MM.1S (cell line): ENCODE measurements around the gene SCN1A.

Source experiments
- DNase-seq: peaks from one replicate; pipeline ENCODE4 v3.0.0-alpha.2; 2015
- H2AFZ ChIP-seq: fragments of 300-600 bp; sonication (generic); 2 replicates; pipeline ENCODE4 v1.6.0; 2016; ENCODE audit warnings: antibody characterized with exemption, low read length
- H3F3A ChIP-seq: fragments of 300-600 bp; sonication (generic); 2 replicates; pipeline ENCODE4 v1.6.1; 2016; ENCODE audit warnings: mild to moderate bottlenecking, antibody characterized with exemption, low read length, moderate library complexity, mixed read lengths; ENCODE audit not compliant: insufficient read depth
- H3K27ac ChIP-seq: fragments of 300-600 bp; sonication (generic); 2 replicates; pipeline ENCODE4 v1.5.1; 2016; ENCODE audit warnings: mild to moderate bottlenecking, low read length
- H3K27me3 ChIP-seq: fragments of 300-600 bp; sonication (generic); replicated peaks from 2 replicates; pipeline ENCODE4 v1.6.0; 2016; ENCODE audit warnings: low read length; ENCODE audit not compliant: insufficient read depth
- H3K36me3 ChIP-seq: fragments of 300-600 bp; sonication (generic); replicated peaks from 2 replicates; pipeline ENCODE4 v1.6.1; 2016; ENCODE audit warnings: mild to moderate bottlenecking, low read length, mixed read lengths; ENCODE audit not compliant: insufficient read depth
- H3K4me1 ChIP-seq: fragments of 300-600 bp; sonication (generic); 2 replicates; pipeline ENCODE4 v1.6.1; 2016; ENCODE audit warnings: low read length, mixed read lengths
- H3K4me2 ChIP-seq: fragments of 300-600 bp; sonication (generic); 2 replicates; pipeline ENCODE4 v1.6.0; 2016; ENCODE audit warnings: low read depth, low read length
- H3K4me3 ChIP-seq: fragments of 300-600 bp; sonication (generic); 2 replicates; pipeline ENCODE4 v1.5.1; 2016; ENCODE audit warnings: low read length, mixed read lengths
- H3K79me2 ChIP-seq: fragments of 300-600 bp; sonication (generic); 2 replicates; pipeline ENCODE4 v1.6.1; 2016; ENCODE audit warnings: mixed run types, low read length, mixed read lengths
- H3K9ac ChIP-seq: fragments of 300-600 bp; sonication (generic); 2 replicates; pipeline ENCODE4 v1.6.1; 2016; ENCODE audit warnings: low read length, mixed read lengths
- H3K9me2 ChIP-seq: fragments of 300-600 bp; sonication (generic); replicated peaks from 2 replicates; pipeline ENCODE4 v1.6.1; 2016; ENCODE audit warnings: mild to moderate bottlenecking, low read length, mixed read lengths; ENCODE audit not compliant: insufficient read depth
- H3K9me3 ChIP-seq: fragments of 300-600 bp; sonication (generic); replicated peaks from 2 replicates; pipeline ENCODE4 v1.6.1; 2016; ENCODE audit warnings: mild to moderate bottlenecking, low read length, mixed read lengths; ENCODE audit not compliant: insufficient read depth
- H4K20me1 ChIP-seq: fragments of 300-600 bp; sonication (generic); 2 replicates; pipeline ENCODE4 v1.6.1; 2016; ENCODE audit warnings: mild to moderate bottlenecking, low read length, moderate library complexity, mixed read lengths; ENCODE audit not compliant: insufficient read depth
- EZH2 ChIP-seq: fragments of 300-600 bp; sonication (generic); optimal IDR thresholded peaks from 2 replicates; pipeline ENCODE3; 2017; ENCODE audit warnings: low read depth, mild to moderate bottlenecking, antibody characterized with exemption, low read length, mixed read lengths
- EZH2phosphoT487 ChIP-seq: fragments of 300-600 bp; sonication (generic); IDR thresholded peaks from 2 replicates; pipeline ENCODE4 v1.6.1; 2018; ENCODE audit warnings: antibody characterized with exemption, low read length
- TF ChIP-seq, protein P1 (sequence below): fragments of 300-600 bp; sonication (generic); IDR thresholded peaks from 2 replicates; pipeline ENCODE4 v1.5.1; 2016; ENCODE audit warnings: antibody characterized with exemption, low read length, mixed read lengths

Gene SCN1A

DNA sequence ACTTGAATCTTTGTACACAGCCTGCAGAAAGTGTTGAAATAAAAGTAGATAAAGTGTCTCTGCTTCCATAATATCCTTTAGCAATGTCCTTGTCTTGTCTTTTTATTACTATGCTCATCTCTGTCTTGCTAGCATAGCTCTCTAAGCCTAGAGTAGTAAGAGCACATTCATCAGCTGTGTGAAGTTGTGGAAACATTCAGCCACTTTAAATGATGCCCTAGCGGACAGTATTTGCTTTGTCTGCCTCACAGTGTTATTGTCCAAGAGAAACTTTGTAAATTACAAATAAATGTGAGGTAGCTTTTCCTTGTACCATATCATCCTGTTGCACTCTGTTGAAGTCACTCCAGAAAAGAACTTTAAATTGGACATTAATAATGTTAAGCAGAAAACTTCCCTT, 113.9 kb downstream of the SCN1A start:
- H3K4me3 ChIP-seq = no peak overlapping the region
- H3K79me2 ChIP-seq = no peaks in the 10 kb centered on the region
- H3K27me3 ChIP-seq = no peaks in the 10 kb centered on the region
- H3K27ac ChIP-seq = no peak overlapping the region
- no peak overlapping the region for H3K4me2 ChIP-seq
- H3F3A ChIP-seq = no peaks in the 10 kb centered on the region
- DNase-seq = no peak
- no peak overlapping the region for H2AFZ ChIP-seq
- TF ChIP-seq EZH2 = no peak
- no peaks in the 10 kb centered on the region for H4K20me1 ChIP-seq
- H3K9me3 ChIP-seq = no peaks in the 10 kb centered on the region
- no peaks in the 10 kb centered on the region for H3K36me3 ChIP-seq
- no peak overlapping the region for H3K9ac ChIP-seq
- H3K9me2 ChIP-seq = no peaks in the 10 kb centered on the region
- H3K4me1 ChIP-seq = no peaks in the 10 kb centered on the region

DNA sequence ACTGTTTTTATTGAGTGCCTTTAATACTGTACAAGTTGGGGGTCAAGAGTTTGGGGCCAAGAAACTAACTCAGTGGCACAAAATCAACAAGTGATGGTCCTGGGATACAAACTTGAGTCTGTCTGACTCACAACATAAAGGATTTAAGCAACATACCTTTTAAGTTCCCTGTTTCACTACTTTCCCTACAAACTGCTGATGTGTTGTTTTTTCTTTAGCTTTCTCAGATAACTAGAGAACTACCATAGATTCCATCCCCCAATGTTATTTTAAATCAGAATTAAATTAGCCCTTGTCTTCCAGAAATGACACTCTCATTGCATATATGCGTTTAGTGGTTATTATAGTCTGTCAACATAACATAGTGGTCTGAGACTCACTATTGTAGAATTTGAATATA, 116.2 kb downstream of the SCN1A start:
- no peak overlapping the region for H3K4me2 ChIP-seq
- no peaks in the 10 kb centered on the region for H3K9me3 ChIP-seq
- no peak overlapping the region for H3K27ac ChIP-seq
- no peaks in the 10 kb centered on the region for H3F3A ChIP-seq
- no peaks in the 10 kb centered on the region for H3K4me1 ChIP-seq
- no peaks in the 10 kb centered on the region for H3K79me2 ChIP-seq
- H4K20me1 ChIP-seq = no peaks in the 10 kb centered on the region
- no peaks in the 10 kb centered on the region for H3K36me3 ChIP-seq
- TF ChIP-seq EZH2 (no peak), EZH2phosphoT487 (no peak)
- TF ChIP-seq, protein P1, sequence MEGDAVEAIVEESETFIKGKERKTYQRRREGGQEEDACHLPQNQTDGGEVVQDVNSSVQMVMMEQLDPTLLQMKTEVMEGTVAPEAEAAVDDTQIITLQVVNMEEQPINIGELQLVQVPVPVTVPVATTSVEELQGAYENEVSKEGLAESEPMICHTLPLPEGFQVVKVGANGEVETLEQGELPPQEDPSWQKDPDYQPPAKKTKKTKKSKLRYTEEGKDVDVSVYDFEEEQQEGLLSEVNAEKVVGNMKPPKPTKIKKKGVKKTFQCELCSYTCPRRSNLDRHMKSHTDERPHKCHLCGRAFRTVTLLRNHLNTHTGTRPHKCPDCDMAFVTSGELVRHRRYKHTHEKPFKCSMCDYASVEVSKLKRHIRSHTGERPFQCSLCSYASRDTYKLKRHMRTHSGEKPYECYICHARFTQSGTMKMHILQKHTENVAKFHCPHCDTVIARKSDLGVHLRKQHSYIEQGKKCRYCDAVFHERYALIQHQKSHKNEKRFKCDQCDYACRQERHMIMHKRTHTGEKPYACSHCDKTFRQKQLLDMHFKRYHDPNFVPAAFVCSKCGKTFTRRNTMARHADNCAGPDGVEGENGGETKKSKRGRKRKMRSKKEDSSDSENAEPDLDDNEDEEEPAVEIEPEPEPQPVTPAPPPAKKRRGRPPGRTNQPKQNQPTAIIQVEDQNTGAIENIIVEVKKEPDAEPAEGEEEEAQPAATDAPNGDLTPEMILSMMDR = no peak
- no peak overlapping the region for H2AFZ ChIP-seq
- no peaks in the 10 kb centered on the region for H3K27me3 ChIP-seq
- H3K9me2 ChIP-seq = no peaks in the 10 kb centered on the region
- DNase-seq = no peak
- H3K4me3 ChIP-seq = no peak overlapping the region
- H3K9ac ChIP-seq = no peak overlapping the region

DNA sequence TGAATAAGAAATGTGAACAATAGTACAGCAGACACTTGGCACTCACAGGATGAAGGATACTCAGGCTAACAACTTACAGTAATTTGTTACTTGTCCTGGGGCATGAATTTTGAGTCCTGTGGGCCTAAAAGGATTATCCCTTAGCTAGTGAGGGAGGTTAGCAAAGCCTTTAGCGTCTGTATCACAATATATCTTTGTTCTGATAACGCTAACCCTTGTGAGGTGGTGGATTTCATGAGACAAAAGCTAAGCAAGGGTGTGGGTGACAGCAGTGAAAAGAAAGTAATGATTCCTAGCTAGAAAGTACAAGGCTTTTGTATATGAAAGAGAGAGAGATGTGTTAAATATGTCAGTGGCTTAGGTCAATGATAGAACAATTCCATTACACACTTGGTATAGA, 127.4 kb downstream of the SCN1A start:
- H3K4me2 ChIP-seq = no peak overlapping the region
- no peaks in the 10 kb centered on the region for H3K36me3 ChIP-seq
- DNase-seq = no peak

DNA sequence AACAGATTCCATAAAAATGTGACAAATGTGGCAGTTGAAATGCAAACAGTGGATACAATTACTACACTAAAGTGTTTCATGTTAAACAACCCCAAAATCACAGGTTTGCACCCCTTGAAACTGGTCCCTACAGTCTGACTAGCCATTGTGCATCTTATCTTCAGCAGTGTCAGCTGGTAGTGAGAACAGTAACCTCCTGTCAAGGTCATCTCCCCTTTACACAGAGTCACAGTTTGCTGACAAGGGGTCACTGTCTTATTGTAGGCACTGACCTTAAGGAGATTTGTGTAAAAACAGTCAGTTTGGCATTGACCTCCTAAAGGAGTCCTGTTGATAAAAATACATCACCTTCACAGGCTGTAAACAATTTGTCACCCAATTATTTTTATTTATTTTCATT, 137.0 kb downstream of the SCN1A start:
- no peak for TF ChIP-seq EZH2phosphoT487

More for the DNA sequence above, 127.4 kb downstream of the SCN1A start:
- TF ChIP-seq EZH2 (no peak), EZH2phosphoT487 (no peak)
- TF ChIP-seq, protein P1 = no peak
- no peaks in the 10 kb centered on the region for H3K9me3 ChIP-seq
- no peaks in the 10 kb centered on the region for H3K79me2 ChIP-seq
- H3K27me3 ChIP-seq = no peaks in the 10 kb centered on the region
- no peaks in the 10 kb centered on the region for H4K20me1 ChIP-seq
- no peak overlapping the region for H3K27ac ChIP-seq
- H2AFZ ChIP-seq = no peak overlapping the region
- no peak overlapping the region for H3K4me3 ChIP-seq
- H3K9me2 ChIP-seq = no peaks in the 10 kb centered on the region
- no peaks in the 10 kb centered on the region for H3K4me1 ChIP-seq
- H3F3A ChIP-seq = no peaks in the 10 kb centered on the region
- H3K9ac ChIP-seq = no peak overlapping the region

More for the DNA sequence above, 137.0 kb downstream of the SCN1A start:
- Histone ChIP-seq H3K9me2 (no peaks in the 10 kb centered on the region), H3K9ac (no peak overlapping the region), H4K20me1 (no peaks in the 10 kb centered on the region), H3K27me3 (no peaks in the 10 kb centered on the region), H2AFZ (no peak overlapping the region), H3K4me2 (no peak overlapping the region), H3K9me3 (no peaks in the 10 kb centered on the region), H3K27ac (no peak overlapping the region), H3K4me3 (no peak overlapping the region), H3K79me2 (no peaks in the 10 kb centered on the region), H3F3A (no peaks in the 10 kb centered on the region), H3K36me3 (no peaks in the 10 kb centered on the region), H3K4me1 (no peaks in the 10 kb centered on the region)
- DNase-seq = no peak
